ENCODE results near the gene C5.

Gene C5

GRCh38 chr9:120923620-120924328, 126.3 kb downstream of the C5 start:
- DNase-seq = no peak

GRCh38 chr9:120922404-120923195, 127.5 kb downstream of the C5 start:
- DNase-seq = no peak

- DNase-seq = no peak
Measured at GRCh38 chr9:120921661-120922181, 128.4 kb downstream of the C5 start.

- DNase-seq = no peak
Measured at GRCh38 chr9:120920806-120921178, 129.3 kb downstream of the C5 start.

GRCh38 chr9:120919843-120920805, 130.0 kb downstream of the C5 start:
- DNase-seq = no peak

- DNase-seq = no peak
Measured at GRCh38 chr9:120918931-120919842, 130.9 kb downstream of the C5 start.

- no peak for DNase-seq
Measured at GRCh38 chr9:120917929-120918762, 131.9 kb downstream of the C5 start.

- DNase-seq = no peak
Measured at GRCh38 chr9:120916991-120917880, 132.8 kb downstream of the C5 start.

GRCh38 chr9:120916588-120916987, 133.5 kb downstream of the C5 start:
- no peak for DNase-seq

GRCh38 chr9:120915854-120916470, 134.1 kb downstream of the C5 start:
- DNase-seq = no peak

- no peak for DNase-seq
Measured at GRCh38 chr9:120914953-120915352, 135.1 kb downstream of the C5 start.

GRCh38 chr9:120914396-120914795, 135.7 kb downstream of the C5 start:
- no peak for DNase-seq

- no peak for DNase-seq
Measured at GRCh38 chr9:120913647-120914264, 136.3 kb downstream of the C5 start.

- no peak for DNase-seq
Measured at GRCh38 chr9:120912958-120913646, 137.0 kb downstream of the C5 start.

GRCh38 chr9:120911295-120911837, 138.7 kb downstream of the C5 start:
- no peak for DNase-seq

GRCh38 chr9:120910643-120911042, 139.4 kb downstream of the C5 start:
- no peak for DNase-seq

GRCh38 chr9:120909904-120910303, 140.2 kb downstream of the C5 start:
- DNase-seq = no peak

Data from SIG-M5 (cell line).